Lower leg skin (tissue), 4 donors: ENCODE data around the gene GIT1. TPM values are rescaled to one million over a fixed set of nuclear protein-coding genes. Genes with fewer than 3 reads are reported as not detected.

ENCODE experiments used
- DNase-seq, 2 donors: peaks; one replicate each; pipeline ENCODE4 v3.0.0-alpha.2; 2019; ENCODE audit warnings: low spot score in 2 of 2
- H3K4me3 ChIP-seq: fragments of 200-600 bp; sonication (generic); 2 replicates; pipeline ENCODE4 v1.5.1; 2017; ENCODE audit warnings: mild to moderate bottlenecking, low read depth; ENCODE audit not compliant: poor library complexity, severe bottlenecking
- CTCF ChIP-seq, 3 donors: fragments of 450-650 bp; IDR thresholded peaks; one replicate each; pipeline ENCODE4 v1.5.1; 2016; ENCODE audit warnings: antibody characterized with exemption in 3 of 3, mild to moderate bottlenecking in 3 of 3, moderate library complexity in 2 of 3
- POLR2A ChIP-seq, 2 donors: fragments of 450-650 bp; IDR thresholded peaks; one replicate each; pipeline ENCODE4 v1.6.1; 2016 to 2017; ENCODE audit warnings: antibody characterized with exemption in 2 of 2, mild to moderate bottlenecking in 1 of 2, moderate library complexity in 1 of 2
- WGBS, 2 donors: methylation state at CpG; one replicate each; pipeline ENCODE4 v1.1.5; 2018; 5-methylcytosine and 5-hydroxymethylcytosine counted together
- intact Hi-C: fragments of 100-400 bp; cut with DNase I; formaldehyde crosslinking; loops from one replicate; pipeline ENCODE4 v1.15.0; 2023; ENCODE audit warnings: low total_unique reads
- total RNA-seq, 4 donors: library from RNA; depleted of rRNA; stranded (reverse); fragments of >200 nt; gene quantifications; one replicate each; pipeline ENCODE4 v1.1.0, GENCODE V29; 2016

Gene GIT1
- total RNA-seq, 4 donors from 2014 or later: 44.0 to 67.1 (median 51.3) TPM

GRCh38 chr17:29627951-29628350, 38.5 kb upstream of the GIT1 start:
- TF ChIP-seq CTCF (IDR thresholded peaks at IDR 0.05) (no peak), POLR2A (IDR thresholded peaks at IDR 0.05) (no peak)
- intact Hi-C loops: no loop called here
- WGBS, 2 donors: 45 to 53% methylated on average over 1 of the region's 1 CpG
- peak in 1 of 2 donors; percentile 21 for DNase-seq
- H3K4me3 ChIP-seq: no peak overlapping the region

- no peak for DNase-seq
- 56 to 61% methylated on average over 8 of the region's 8 CpGs for WGBS, 2 donors
- TF ChIP-seq POLR2A (IDR thresholded peaks at IDR 0.05) (no peak), CTCF (IDR thresholded peaks at IDR 0.05) (no peak)
- intact Hi-C loops: no loop called here
- H3K4me3 ChIP-seq: no peak overlapping the region
These were observed 35.7 kb upstream of the GIT1 start for GRCh38 chr17:29625037-29625750.

GRCh38 chr17:29624586-29624985, 35.1 kb upstream of the GIT1 start:
- no peak for DNase-seq
- 62 to 69% methylated on average over 4 of the region's 4 CpGs for WGBS, 2 donors
- no peak for TF ChIP-seq CTCF (IDR thresholded peaks at IDR 0.05)
- TF ChIP-seq POLR2A (IDR thresholded peaks at IDR 0.05): no peak
- H3K4me3 ChIP-seq: no peak overlapping the region
- intact Hi-C loops: no loop called here

GRCh38 chr17:29623283-29623647, 33.8 kb upstream of the GIT1 start:
- no peak for TF ChIP-seq CTCF (IDR thresholded peaks at IDR 0.05)
- TF ChIP-seq POLR2A (IDR thresholded peaks at IDR 0.05): no peak
- intact Hi-C loops: no loop called here
- H3K4me3 ChIP-seq: no peak overlapping the region
- whole genome bisulfite sequencing, 2 donors: 50 to 55% methylated on average over 4 of the region's 4 CpGs
- no peak for DNase-seq

- 10 to 13% methylated on average over 51 to 63 of the region's 77 CpGs for WGBS, 2 donors
- peak within 1 kb of the TSS; percentile 65 for H3K4me3 ChIP-seq
- TF ChIP-seq CTCF (IDR thresholded peaks at IDR 0.05): no peak
- TF ChIP-seq POLR2A (IDR thresholded peaks at IDR 0.05): no peak
- DNase-seq: no peak
- intact Hi-C loops: no loop called here
These were observed 33.2 kb upstream of the GIT1 start, which contains the start of gene CORO6 for GRCh38 chr17:29622337-29623282. Gene CORO6, minus strand, starts transcription at chr17:29622912. Its CDS starts 1,491 bp downstream, at chr17:29621421.
